ENCODE data around the gene LIN7A.

DNA sequence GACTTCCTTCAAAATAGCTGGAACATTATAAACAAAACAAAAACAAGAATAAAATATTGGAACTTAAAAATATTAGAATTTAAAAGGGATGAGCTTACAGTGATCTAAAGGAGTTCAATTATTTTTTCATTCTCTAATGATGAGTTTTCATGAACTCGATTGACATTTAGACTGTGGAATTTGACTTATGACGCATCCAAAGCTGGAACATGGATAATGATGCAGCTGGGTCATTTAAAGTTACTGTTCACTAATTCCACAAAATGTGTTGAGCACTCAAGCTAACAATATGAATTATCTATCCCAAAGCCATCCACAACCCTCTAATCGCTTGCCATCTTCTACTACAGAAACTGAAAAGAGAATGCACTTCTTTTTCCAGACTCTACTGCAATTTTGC lies 42.5 kb downstream of the LIN7A start:
- no peak for TF ChIP-seq EZH2 (IDR thresholded peaks at IDR 0.05; ENCODE audit: borderline replicate concordance, low read length)
- TF ChIP-seq, protein P1, sequence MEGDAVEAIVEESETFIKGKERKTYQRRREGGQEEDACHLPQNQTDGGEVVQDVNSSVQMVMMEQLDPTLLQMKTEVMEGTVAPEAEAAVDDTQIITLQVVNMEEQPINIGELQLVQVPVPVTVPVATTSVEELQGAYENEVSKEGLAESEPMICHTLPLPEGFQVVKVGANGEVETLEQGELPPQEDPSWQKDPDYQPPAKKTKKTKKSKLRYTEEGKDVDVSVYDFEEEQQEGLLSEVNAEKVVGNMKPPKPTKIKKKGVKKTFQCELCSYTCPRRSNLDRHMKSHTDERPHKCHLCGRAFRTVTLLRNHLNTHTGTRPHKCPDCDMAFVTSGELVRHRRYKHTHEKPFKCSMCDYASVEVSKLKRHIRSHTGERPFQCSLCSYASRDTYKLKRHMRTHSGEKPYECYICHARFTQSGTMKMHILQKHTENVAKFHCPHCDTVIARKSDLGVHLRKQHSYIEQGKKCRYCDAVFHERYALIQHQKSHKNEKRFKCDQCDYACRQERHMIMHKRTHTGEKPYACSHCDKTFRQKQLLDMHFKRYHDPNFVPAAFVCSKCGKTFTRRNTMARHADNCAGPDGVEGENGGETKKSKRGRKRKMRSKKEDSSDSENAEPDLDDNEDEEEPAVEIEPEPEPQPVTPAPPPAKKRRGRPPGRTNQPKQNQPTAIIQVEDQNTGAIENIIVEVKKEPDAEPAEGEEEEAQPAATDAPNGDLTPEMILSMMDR (IDR thresholded peaks at IDR 0.05; ENCODE audit: low read length) = no peak

All from OCI-LY1 (cell line).